ENCODE results near the gene TP53BP1.

DNA sequence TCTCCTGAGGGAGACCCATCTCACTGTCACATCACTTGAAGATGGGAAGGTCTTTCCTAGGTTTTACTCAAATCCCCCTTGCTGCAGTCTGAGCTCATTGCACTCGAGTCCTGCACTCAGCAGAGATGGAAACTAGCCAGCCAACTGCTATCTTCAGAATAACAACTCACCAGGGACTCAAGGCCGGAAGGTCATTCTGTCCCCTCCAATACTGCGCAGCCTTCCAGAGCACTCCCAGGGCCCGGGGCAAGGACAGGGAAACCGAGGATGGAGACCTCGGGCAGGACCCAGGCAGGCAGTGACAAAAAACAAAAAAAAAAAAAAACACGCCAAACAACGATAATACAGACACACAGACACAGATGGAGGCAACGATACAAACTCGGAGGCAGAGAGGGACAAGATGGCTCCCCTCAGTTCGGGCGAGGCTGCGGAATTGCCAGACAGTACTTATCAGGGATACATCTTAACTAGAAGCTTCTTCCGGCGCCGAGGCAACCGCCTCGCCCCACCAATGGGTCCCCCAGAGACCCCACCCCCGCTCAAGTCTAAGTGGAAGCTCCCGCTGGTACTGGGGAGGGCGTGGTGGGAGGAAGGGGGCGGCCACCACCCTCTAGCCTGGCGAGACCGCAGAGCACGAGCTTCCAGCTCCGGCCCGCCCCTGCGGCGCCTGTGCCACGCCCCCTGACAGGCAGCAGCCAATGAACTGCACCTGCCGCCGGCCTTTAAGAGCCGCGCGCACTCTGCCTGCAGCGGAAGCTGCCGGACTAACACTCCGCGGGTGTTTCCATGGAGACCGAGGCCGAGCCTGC is 17.4 kb upstream of the TP53BP1 start:
- no peak for TF ChIP-seq CTCF (IDR thresholded peaks at IDR 0.05)
- peak in 1 of 2 donors; percentile 45 for TF ChIP-seq POLR2A (IDR thresholded peaks at IDR 0.05)
- TF ChIP-seq POLR2AphosphoS5 (IDR thresholded peaks at IDR 0.05; ENCODE audit: insufficient read depth in 1 of 2, low read depth in 1 of 2): peak; percentile 90 to 93
